IMR-90 (cell line): ENCODE results near the gene MAGEB2. TPM values are rescaled to one million over a fixed set of nuclear protein-coding genes. Genes with fewer than 3 reads are reported as not detected.

ENCODE experiments used
- ATAC-seq: fragments of 200-7000 bp; cut with Tn5 transposase; 2 replicates; pipeline ENCODE4 v1.9.1; 2020; ENCODE audit warnings: low read depth, mild to moderate bottlenecking, moderate library complexity
- BruUV-seq: library from RNA; stranded (reverse); fragments of 400-500 nt; replicated peaks from 2 replicates; lab custom pipeline; 2021; lab: Mats Ljungman, UMichigan
- CTCF ChIA-PET: fragments of 300-600 bp; formaldehyde crosslinking; extraction: SDS; loops from one replicate; lab custom pipeline; 2021; ENCODE audit warnings: antibody characterized with exemption; lab: Yijun Ruan, JAX
- POLR2A ChIA-PET: fragments of 300-600 bp; sonication (Branson Sonifier 250); formaldehyde crosslinking; loops from one replicate; lab custom pipeline; 2022; ENCODE audit warnings: antibody characterized with exemption; ENCODE audit not compliant: unreplicated experiment; lab: Charles Lee
- DNase-seq: peaks from one replicate; pipeline ENCODE4 v3.0.0; 2013
- H2AFZ ChIP-seq: replicated peaks from 2 replicates; pipeline ENCODE3; 2013; ENCODE audit warnings: low read length, mild to moderate bottlenecking; ENCODE audit not compliant: poor library complexity
- H2AK5ac ChIP-seq: 2 replicates; pipeline ENCODE4 v1.6.1; 2013; ENCODE audit warnings: low read depth, low read length, inconsistent platforms
- H2AK9ac ChIP-seq: replicated peaks from 2 replicates; pipeline ENCODE3; 2013; ENCODE audit warnings: mild to moderate bottlenecking, low read depth, low read length, moderate library complexity; ENCODE audit not compliant: poor library complexity
- H2BK120ac ChIP-seq: 2 replicates; pipeline ENCODE4 v1.6.1; 2013; ENCODE audit warnings: low read depth, low read length, inconsistent platforms
- H2BK15ac ChIP-seq: 3 replicates; pipeline ENCODE4 v1.6.1; 2013; ENCODE audit warnings: low read depth, low read length, inconsistent platforms
- H2BK20ac ChIP-seq: 2 replicates; pipeline ENCODE4 v1.6.1; 2013; ENCODE audit warnings: low read depth, mild to moderate bottlenecking, inconsistent platforms, low read length, moderate library complexity
- H2BK5ac ChIP-seq: 2 replicates; pipeline ENCODE4 v1.6.1; 2013; ENCODE audit warnings: mild to moderate bottlenecking, low read depth, low read length, inconsistent platforms; ENCODE audit not compliant: poor library complexity, severe bottlenecking
- H3K14ac ChIP-seq: replicated peaks from 2 replicates; pipeline ENCODE4 v1.6.1; 2013; ENCODE audit warnings: low read depth, low read length, inconsistent platforms
- H3K18ac ChIP-seq: 2 replicates; pipeline ENCODE4 v1.6.1; 2013; ENCODE audit warnings: low read depth, low read length, control low read depth
- H3K23ac ChIP-seq: 2 replicates; pipeline ENCODE4 v1.6.1; 2013; ENCODE audit warnings: low read depth, low read length, inconsistent platforms
- H3K27ac ChIP-seq: 2 replicates; pipeline ENCODE4 v1.5.1; 2013; ENCODE audit warnings: mild to moderate bottlenecking, control low read depth, low read length; ENCODE audit not compliant: insufficient read depth
- H3K27me3 ChIP-seq: 2 replicates; pipeline ENCODE4 v1.6.1; 2013; ENCODE audit warnings: low read length; ENCODE audit not compliant: control insufficient read depth, insufficient read depth
- H3K36me3 ChIP-seq: 2 replicates; pipeline ENCODE4 v1.6.1; 2013; ENCODE audit warnings: low read length, mixed read lengths; ENCODE audit not compliant: control insufficient read depth, insufficient read depth
- H3K4ac ChIP-seq: 2 replicates; pipeline ENCODE4 v1.6.1; 2013; ENCODE audit warnings: low read depth, low read length, inconsistent platforms
- H3K4me1 ChIP-seq: 2 replicates; pipeline ENCODE4 v1.6.1; 2013; ENCODE audit warnings: low read length, mixed read lengths; ENCODE audit not compliant: control insufficient read depth, insufficient read depth
- H3K4me2 ChIP-seq: 2 replicates; pipeline ENCODE4 v1.6.1; 2013; ENCODE audit warnings: low read depth, mild to moderate bottlenecking, control low read depth, low read length, moderate library complexity
- H3K4me3 ChIP-seq: 2 replicates; pipeline ENCODE4 v1.5.1; 2013; ENCODE audit warnings: low read depth, mild to moderate bottlenecking, control low read depth, low read length, moderate library complexity; ENCODE audit not compliant: insufficient read depth
- H3K56ac ChIP-seq: 2 replicates; pipeline ENCODE4 v1.6.1; 2013; ENCODE audit warnings: low read length, inconsistent platforms; ENCODE audit not compliant: insufficient read depth; ENCODE audit errors: extremely low read depth
- H3K79me1 ChIP-seq, 2 experiments: 2 replicates each; pipeline ENCODE4 v1.6.1; 2013; ENCODE audit warnings: low read length in 2 of 2, inconsistent platforms in 1 of 2, low read depth in 1 of 2
- H3K9ac ChIP-seq: 2 replicates; pipeline ENCODE4 v1.6.1; 2013; ENCODE audit warnings: low read depth, low read length, control low read depth
- H3K9me1 ChIP-seq: 2 replicates; pipeline ENCODE4 v1.6.1; 2013; ENCODE audit warnings: low read length, inconsistent platforms; ENCODE audit not compliant: insufficient read depth
- H3K9me3 ChIP-seq: 2 replicates; pipeline ENCODE4 v1.6.1; 2013; ENCODE audit warnings: low read length; ENCODE audit not compliant: control insufficient read depth, insufficient read depth
- H4K20me1 ChIP-seq: 2 replicates; pipeline ENCODE4 v1.6.1; 2013; ENCODE audit warnings: low read length, inconsistent platforms; ENCODE audit not compliant: insufficient read depth
- H4K5ac ChIP-seq: 2 replicates; pipeline ENCODE4 v1.6.1; 2013; ENCODE audit warnings: mild to moderate bottlenecking, low read depth, low read length, control low read depth
- H4K8ac ChIP-seq, 2 experiments: 2 replicates each; pipeline ENCODE4 v1.6.1; 2013; ENCODE audit warnings: low read depth in 2 of 2, low read length in 2 of 2, control low read depth in 1 of 2, inconsistent platforms in 1 of 2
- H4K91ac ChIP-seq: 2 replicates; pipeline ENCODE4 v1.6.1; 2013; ENCODE audit warnings: low read depth, low read length, inconsistent platforms; ENCODE audit not compliant: insufficient read depth
- BHLHE40 ChIP-seq: fragments of 150-350 bp; IDR thresholded peaks from 2 replicates; pipeline ENCODE4 v1.6.1; 2016; ENCODE audit warnings: mild to moderate bottlenecking, low read depth, low read length
- CEBPB ChIP-seq: IDR thresholded peaks from 2 replicates; pipeline ENCODE4 v1.6.1; 2012; ENCODE audit warnings: low read depth, low read length, improper control_type of control experiment
- CHD1 ChIP-seq: IDR thresholded peaks from 2 replicates; pipeline ENCODE4 v1.6.1; 2012; ENCODE audit warnings: low read depth, low read length, improper control_type of control experiment
- FOS ChIP-seq: fragments of 150-350 bp; IDR thresholded peaks from 2 replicates; pipeline ENCODE4 v1.6.1; 2016; ENCODE audit warnings: low read depth, low read length
- MXI1 ChIP-seq: IDR thresholded peaks from 2 replicates; pipeline ENCODE4 v1.6.1; 2012; ENCODE audit warnings: low read depth, mild to moderate bottlenecking, low read length, moderate library complexity, borderline replicate concordance
- NFE2L2 ChIP-seq: fragments of 150-350 bp; IDR thresholded peaks from 2 replicates; pipeline ENCODE4 v1.6.1; 2016; ENCODE audit warnings: low read depth, mild to moderate bottlenecking, low read length
- POLR2A ChIP-seq: IDR thresholded peaks from 2 replicates; pipeline ENCODE4 v1.6.1; 2012; ENCODE audit warnings: mild to moderate bottlenecking, low read depth, low read length
- RAD21 ChIP-seq: IDR thresholded peaks from 2 replicates; pipeline ENCODE4 v1.6.1; 2012; ENCODE audit warnings: low read length, improper control_type of control experiment
- RCOR1 ChIP-seq: IDR thresholded peaks from 2 replicates; pipeline ENCODE4 v1.6.1; 2012; ENCODE audit warnings: mild to moderate bottlenecking, low read length, improper control_type of control experiment; ENCODE audit not compliant: insufficient replicate concordance
- RFX5 ChIP-seq: IDR thresholded peaks from 2 replicates; pipeline ENCODE4 v1.8.0; 2012; ENCODE audit warnings: low read depth, mild to moderate bottlenecking, low read length, moderate library complexity
- SMC3 ChIP-seq: fragments of 150-350 bp; IDR thresholded peaks from 2 replicates; pipeline ENCODE4 v1.6.1; 2016; ENCODE audit warnings: low read depth, mild to moderate bottlenecking, antibody characterized with exemption, low read length, moderate library complexity
- WGBS, 2 experiments: methylation state at CpG; one replicate each; pipeline versions ENCODE4 v1.1.5 to v1.1.7; 2013; ENCODE audit warnings: missing lambda C conversion rate in 2 of 2; ENCODE audit not compliant: insufficient read length in 1 of 2; ENCODE audit errors: extremely low coverage in 2 of 2; 5-methylcytosine and 5-hydroxymethylcytosine counted together
- dilution Hi-C: fragments of 300-500 bp; cut with HindIII; formaldehyde crosslinking; loops from one replicate; pipeline ENCODE4 v1.14.3; 2018; ENCODE audit warnings: low sequenced_read_pairs; ENCODE audit not compliant: unreplicated experiment
- in situ Hi-C: fragments of 300-500 bp; cut with MboI; formaldehyde crosslinking; loops from 3 replicates; pipeline ENCODE4 v1.14.3; 2019; ENCODE audit warnings: low sequenced_read_pairs, inconsistent platforms, mixed read lengths
- intact Hi-C: fragments of 100-400 bp; cut with micrococcal nuclease; formaldehyde crosslinking; loops from 2 replicates; pipeline ENCODE4 v1.10.0; 2022
- polyA plus RNA-seq, 3 experiments: library from polyadenylated mRNA; depleted of rRNA; stranded (reverse); fragments of >200 nt; gene quantifications; 2 replicates each; pipeline ENCODE4 v1.2.3, GENCODE V29; 2012; ENCODE audit warnings: low replicate concordance in 1 of 3
- total RNA-seq: library from RNA; depleted of rRNA; stranded (reverse); fragments of >200 nt; gene quantifications from 2 replicates; pipeline ENCODE4 v1.2.3, GENCODE V29; 2012
- TF ChIP-seq, protein P1 (sequence below): conservative IDR thresholded peaks from 2 replicates; pipeline ENCODE4 v1.5.1; 2012; ENCODE audit warnings: mild to moderate bottlenecking, low read depth, low read length, improper control_type of control experiment
- TF ChIP-seq, protein P2 (sequence below): fragments of 150-350 bp; IDR thresholded peaks from 2 replicates; pipeline ENCODE4 v1.6.1; 2016; ENCODE audit warnings: low read depth, mild to moderate bottlenecking, low read length, moderate library complexity, borderline replicate concordance

Gene MAGEB2
- total and polyA plus RNA-seq, 2 of the 4 experiments (the other 2 are of a cell fraction): not detected

DNA sequence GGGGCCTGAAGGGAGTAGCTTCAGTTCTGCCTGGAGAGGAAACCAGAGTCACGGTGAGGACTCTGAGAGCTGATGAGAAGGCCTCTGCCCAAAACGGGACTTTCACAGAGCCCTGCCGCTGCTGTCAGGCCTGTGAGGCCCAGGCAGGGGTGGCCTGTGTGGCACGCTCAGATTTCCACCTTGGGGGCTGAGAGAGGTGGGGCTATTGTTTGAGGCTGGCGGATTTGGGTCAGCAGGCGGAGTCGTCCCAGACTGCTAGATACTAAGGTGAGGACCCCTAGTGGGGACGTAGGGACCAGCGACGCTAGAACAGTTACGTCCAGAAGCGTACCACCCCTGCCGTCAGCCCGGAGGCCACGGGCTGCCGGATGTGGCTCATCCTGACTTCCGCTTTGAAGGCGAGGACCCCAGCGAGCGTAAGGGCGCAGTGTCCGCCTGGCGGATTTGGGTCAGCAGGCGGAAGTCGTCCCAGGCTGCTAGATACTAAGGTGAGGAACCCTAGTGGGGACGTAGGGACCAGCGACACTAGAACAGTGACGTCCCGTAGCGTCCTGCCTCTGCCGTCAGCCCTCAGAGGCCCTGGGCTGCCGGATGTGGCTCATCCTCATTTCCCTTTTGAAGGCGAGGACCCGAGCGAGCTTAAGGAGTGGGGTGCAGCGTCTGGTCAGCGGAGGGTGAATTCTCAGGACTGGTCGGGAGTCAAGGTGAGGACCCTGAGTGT lies 31.6 kb downstream of the MAGEB2 start, which contains the start of gene MAGEB1:
MAGEB1 (plus strand) TSS at position 378 of the 721 bp plus-strand sequence. CDS start 3,348 bp downstream, outside the sequence.
- no peak within 1 kb of the TSS for H3K56ac ChIP-seq
- no peak within 1 kb of the TSS for H2BK20ac ChIP-seq
- H3K79me1 ChIP-seq: no peaks in the 10 kb centered on the region
- in situ Hi-C loops: no loop called here
- intact Hi-C loops: no loop called here
- no peaks in the 10 kb centered on the region for H3K9me3 ChIP-seq
- WGBS, 2 experiments: 87% methylated on average over 18 of the region's 38 CpGs; no CpG with 5 or more reads in 1 of the 2 experiments
- H2AK9ac ChIP-seq: no peak within 1 kb of the TSS
- no peaks in the 10 kb centered on the region for H3K9me1 ChIP-seq
- DNase-seq (no peak), ATAC-seq (no peak)
- no peak within 1 kb of the TSS for H4K8ac ChIP-seq
- no peak within 1 kb of the TSS for H2AK5ac ChIP-seq
- H3K14ac ChIP-seq: no peak within 1 kb of the TSS
- POLR2A ChIA-PET: no interaction called here
- BruUV-seq: no TSS peak
- CTCF ChIA-PET: interaction anchor here (0.6 kb wide), 1 partner anchor 328 kb away, joined by 3 read pairs; no protein-coding TSS in a partner anchor
- H2BK120ac ChIP-seq: no peak within 1 kb of the TSS
- no peak within 1 kb of the TSS for H3K23ac ChIP-seq
- H4K20me1 ChIP-seq: no peaks in the 10 kb centered on the region
- H2AFZ ChIP-seq: no peak within 1 kb of the TSS
- H3K4me3 ChIP-seq: no peak within 1 kb of the TSS
- no peak within 1 kb of the TSS for H3K18ac ChIP-seq
- peaks cover 2% of the 10 kb centered on the region for H3K27me3 ChIP-seq
- TF ChIP-seq, protein P1, sequence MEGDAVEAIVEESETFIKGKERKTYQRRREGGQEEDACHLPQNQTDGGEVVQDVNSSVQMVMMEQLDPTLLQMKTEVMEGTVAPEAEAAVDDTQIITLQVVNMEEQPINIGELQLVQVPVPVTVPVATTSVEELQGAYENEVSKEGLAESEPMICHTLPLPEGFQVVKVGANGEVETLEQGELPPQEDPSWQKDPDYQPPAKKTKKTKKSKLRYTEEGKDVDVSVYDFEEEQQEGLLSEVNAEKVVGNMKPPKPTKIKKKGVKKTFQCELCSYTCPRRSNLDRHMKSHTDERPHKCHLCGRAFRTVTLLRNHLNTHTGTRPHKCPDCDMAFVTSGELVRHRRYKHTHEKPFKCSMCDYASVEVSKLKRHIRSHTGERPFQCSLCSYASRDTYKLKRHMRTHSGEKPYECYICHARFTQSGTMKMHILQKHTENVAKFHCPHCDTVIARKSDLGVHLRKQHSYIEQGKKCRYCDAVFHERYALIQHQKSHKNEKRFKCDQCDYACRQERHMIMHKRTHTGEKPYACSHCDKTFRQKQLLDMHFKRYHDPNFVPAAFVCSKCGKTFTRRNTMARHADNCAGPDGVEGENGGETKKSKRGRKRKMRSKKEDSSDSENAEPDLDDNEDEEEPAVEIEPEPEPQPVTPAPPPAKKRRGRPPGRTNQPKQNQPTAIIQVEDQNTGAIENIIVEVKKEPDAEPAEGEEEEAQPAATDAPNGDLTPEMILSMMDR: no peak
- TF ChIP-seq NFE2L2 (no peak), SMC3 (no peak), CEBPB (no peak), RFX5 (no peak), MXI1 (no peak), FOS (no peak), POLR2A (no peak), RCOR1 (no peak), RAD21 (no peak), BHLHE40 (no peak), CHD1 (no peak)
- TF ChIP-seq, protein P2, sequence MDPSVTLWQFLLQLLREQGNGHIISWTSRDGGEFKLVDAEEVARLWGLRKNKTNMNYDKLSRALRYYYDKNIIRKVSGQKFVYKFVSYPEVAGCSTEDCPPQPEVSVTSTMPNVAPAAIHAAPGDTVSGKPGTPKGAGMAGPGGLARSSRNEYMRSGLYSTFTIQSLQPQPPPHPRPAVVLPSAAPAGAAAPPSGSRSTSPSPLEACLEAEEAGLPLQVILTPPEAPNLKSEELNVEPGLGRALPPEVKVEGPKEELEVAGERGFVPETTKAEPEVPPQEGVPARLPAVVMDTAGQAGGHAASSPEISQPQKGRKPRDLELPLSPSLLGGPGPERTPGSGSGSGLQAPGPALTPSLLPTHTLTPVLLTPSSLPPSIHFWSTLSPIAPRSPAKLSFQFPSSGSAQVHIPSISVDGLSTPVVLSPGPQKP: no peak
- H3K9ac ChIP-seq: no peak within 1 kb of the TSS
- no peaks in the 10 kb centered on the region for H3K36me3 ChIP-seq
- H2BK15ac ChIP-seq: no peak within 1 kb of the TSS
- H3K4me1 ChIP-seq: no peaks in the 10 kb centered on the region
- no peak within 1 kb of the TSS for H2BK5ac ChIP-seq
- no peak within 1 kb of the TSS for H3K4ac ChIP-seq
- no peak within 1 kb of the TSS for H4K5ac ChIP-seq
- H4K91ac ChIP-seq: no peak within 1 kb of the TSS
- H3K4me2 ChIP-seq: no peak within 1 kb of the TSS
- dilution Hi-C loops: no loop called here
- no peak within 1 kb of the TSS for H3K27ac ChIP-seq
